Left renal pelvis (tissue), 4 donors: Measurements from ENCODE around the gene MS4A4A. TPM values are rescaled to one million over a fixed set of nuclear protein-coding genes. Genes with fewer than 3 reads are reported as not detected.
"Not testable (repeated sequence)": the region's sequence is repeated elsewhere in the genome, so short reads cannot be mapped to it uniquely, and the experiment has no call there.

Experiments
- DNase-seq, 4 donors: peaks; one replicate each; pipeline ENCODE4 v3.0.0-alpha.2; 2013; ENCODE audit warnings: low read depth in 4 of 4, low spot score in 3 of 4
- polyA plus RNA-seq, 4 donors: library from polyadenylated mRNA; unstranded; fragments of 120-200 nt; gene quantifications; one replicate each; pipeline ENCODE4 v1.2.1, GENCODE V29; 2013; ENCODE audit not compliant: insufficient read length in 4 of 4

The MS4A4A gene
- polyA plus RNA-seq, result 10 to 100 TPM in 2 of 4 donors, 1 to 10 TPM in 2; 5.9 to 15.3 (median 8.3) TPM

DNA sequence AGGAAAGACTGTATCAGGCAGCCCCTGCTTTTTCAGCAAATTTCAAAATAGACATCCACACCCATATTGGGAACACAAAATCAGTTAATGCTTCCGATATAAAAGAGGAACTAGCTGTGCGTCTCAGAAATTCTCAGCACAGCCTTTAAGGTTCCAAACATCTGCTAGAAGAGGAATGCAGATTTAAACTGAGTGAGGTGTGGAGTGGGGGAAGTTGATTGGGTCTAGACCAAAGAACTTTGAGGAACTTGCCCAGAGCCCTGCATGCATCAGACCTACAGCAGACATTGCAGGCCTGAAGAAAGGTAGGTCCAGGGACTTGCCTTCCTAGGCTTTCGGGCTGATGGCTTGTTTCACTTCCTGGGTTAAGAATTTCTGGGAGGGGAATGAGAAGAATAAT is at the start of gene MS4A4A:
MS4A4A (plus strand) TSS at position 255 of the 400 bp plus-strand sequence; CDS start at position 265, 10 bp downstream.
- no peak for DNase-seq

DNA sequence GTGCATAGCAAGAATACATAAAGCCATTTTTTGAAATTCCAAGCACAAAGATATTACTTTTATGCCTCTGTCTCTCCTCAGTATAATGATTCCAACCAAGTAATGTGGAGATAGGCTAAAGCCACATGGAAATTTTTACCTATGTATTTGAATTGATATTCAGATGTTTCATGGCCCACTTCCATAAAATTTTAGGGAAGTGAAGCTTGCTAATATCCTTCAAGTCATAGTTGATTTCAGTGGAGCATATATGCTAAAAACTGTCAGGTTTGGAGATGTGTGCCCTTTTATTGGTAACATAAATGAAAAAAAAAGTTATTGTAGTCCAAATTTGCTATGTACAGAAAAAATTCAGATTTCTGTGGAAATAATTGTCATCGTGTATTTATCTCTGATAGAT is 49.8 kb upstream of the MS4A4A start:
- no peak for DNase-seq

- no peak for DNase-seq
Observed at GRCh38 chr11:60235321-60235720, 45.1 kb upstream of the MS4A4A start.

- no peak for DNase-seq
Observed at GRCh38 chr11:60240662-60241061, 39.8 kb upstream of the MS4A4A start.

DNA sequence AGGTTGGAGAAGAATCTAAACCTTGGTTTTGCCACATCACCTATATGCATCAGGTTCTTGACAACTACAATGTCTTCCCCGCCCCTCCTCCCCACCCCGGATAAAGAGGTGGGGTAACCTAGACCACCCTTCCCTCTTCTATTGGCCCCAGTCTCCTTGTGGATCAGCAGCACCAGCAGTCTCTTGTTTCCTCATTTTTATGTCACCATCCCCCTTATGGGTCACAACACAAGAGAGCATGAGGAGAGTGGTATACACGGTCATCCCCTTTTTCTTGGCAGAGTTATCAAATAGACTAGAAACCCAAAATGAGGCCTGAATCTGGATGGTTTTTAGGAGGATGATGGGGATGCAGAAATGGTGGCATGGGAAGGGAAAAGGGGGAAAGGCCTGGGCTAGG is 38.7 kb upstream of the MS4A4A start:
- no peak for DNase-seq

GRCh38 chr11:60242740-60243239 is 37.7 kb upstream of the MS4A4A start, which contains the start of gene MS4A4E:
MS4A4E (minus strand) TSS chr11:60243137; CDS start chr11:60230055, 13,082 bp downstream.
- DNase-seq, result no peak

- DNase-seq, result peak in 2 of 4 donors; percentile 3 to 24
Observed at GRCh38 chr11:60251485-60252212, 28.8 kb upstream of the MS4A4A start.

GRCh38 chr11:60252213-60253108 is 28.0 kb upstream of the MS4A4A start:
- DNase-seq, result no peak

DNA sequence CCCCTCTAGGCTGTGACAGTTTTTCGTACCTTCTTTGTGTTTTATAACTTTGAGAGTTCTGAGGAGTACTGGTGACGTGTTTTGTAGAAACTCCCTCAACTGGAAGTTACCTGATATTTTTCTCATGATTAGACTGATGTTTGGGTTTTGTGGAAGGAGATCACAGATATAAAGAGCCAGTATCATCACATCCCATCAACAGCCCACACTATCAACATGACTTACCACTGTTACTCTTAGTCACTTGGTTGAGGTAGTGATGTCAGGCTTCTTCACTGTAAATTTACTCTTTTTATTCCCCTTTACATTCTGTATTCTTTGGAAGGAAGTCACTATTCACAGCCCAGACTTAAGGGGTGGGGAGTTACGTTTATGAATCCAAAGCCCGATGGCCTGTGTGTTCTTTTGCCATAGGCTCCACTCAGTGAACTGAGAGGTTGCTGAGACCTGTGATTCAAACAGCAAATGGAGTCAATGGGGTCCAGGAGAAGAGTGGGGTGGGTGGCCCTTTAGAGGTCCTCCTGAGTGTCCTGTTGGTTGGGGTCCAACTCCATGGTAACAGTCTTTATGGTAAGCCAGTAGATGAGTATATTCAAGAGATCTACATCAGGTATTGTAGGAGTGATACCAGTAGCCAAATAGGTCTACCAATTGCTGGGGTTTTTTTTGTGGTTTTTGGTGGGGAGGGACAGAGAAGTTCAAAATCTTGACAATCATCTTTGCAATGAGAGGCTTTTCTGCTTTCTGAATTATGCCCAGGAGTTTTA is 22.3 kb upstream of the MS4A4A start:
- no peak for DNase-seq

GRCh38 chr11:60261014-60261413 is 19.5 kb upstream of the MS4A4A start:
- DNase-seq, result no peak

- no peak for DNase-seq
Observed at GRCh38 chr11:60263402-60263801, 17.1 kb upstream of the MS4A4A start.

GRCh38 chr11:60264644-60265043 is 15.8 kb upstream of the MS4A4A start:
- no peak for DNase-seq

DNA sequence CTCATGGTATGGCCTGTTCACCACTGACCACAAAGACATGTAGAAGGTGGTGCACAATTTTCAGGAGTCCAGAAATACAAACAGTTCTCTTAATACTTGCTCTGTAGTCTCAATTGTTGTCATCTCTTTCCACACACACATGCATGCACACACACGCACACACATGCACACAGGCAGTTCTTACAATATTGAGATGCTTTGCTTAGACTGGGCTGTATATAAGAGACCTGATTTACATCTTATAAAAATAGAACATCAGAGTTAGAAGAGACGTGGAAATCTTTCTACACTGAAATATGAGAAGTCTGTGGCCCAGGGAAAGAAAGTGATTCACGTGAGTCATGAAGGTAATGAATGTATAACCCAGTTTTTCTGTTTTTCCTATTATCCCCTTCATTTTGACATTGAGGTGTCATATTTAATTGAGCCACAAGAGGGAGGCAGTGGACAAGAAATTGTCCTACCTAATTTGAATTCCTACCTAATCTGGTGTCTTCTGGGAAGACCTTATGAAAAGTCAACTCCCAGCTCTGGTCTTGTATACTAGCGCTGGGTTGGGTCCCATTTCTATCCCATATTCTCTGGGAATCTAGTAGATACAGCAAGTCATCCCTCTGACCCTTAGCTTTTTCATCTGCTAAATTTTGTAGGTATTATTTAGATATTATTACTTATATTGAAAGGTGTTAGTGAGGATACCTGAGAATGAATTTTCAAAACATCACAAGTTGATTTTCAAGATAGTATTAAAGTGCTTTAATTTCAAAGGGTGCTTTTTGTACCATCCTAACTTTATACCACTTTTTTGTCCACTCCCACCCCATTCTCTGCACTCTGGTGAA is 14.9 kb upstream of the MS4A4A start:
- DNase-seq, result peak in 1 of 4 donors; percentile 4

DNA sequence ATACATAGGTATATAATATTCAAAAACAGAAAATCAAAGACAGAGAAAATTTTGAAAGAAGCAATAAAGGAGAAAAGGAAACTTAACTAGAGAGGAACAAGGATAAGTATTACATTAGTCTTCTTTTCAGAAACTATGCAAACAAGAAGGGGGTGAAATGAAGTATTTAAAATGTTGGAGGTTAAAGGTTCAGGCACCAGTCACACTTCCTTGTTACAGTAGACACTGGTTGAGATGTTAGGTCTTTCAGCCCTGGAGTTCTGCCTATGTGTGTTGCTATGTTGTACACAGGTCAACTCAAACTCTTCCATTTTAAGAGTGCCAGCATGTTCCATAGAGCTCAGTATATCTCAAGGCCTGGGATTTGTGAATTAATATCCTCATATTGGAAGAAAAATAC is 6.0 kb upstream of the MS4A4A start:
- no peak for DNase-seq

DNA sequence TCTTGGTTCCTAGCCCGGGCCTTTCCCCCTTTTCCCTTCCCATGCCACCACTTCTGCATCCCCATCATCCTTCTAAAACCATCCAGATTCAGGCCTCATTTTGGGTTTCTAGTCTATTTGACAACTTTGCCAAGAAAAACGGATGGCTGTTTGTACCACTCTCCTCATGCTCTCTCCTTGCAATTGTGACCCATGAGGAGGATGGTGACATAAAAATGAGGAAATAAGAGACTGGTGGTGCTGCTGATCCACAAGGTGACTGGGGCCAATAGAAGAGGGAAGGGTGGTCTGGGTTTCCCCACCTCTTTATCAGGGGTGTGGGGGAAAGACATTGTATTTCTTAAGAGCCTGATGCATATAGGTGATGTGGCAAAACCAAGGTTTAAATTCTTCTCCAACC is 1.0 kb downstream of the MS4A4A start:
- DNase-seq, result no peak

- DNase-seq, result no peak
Observed at GRCh38 chr11:60282286-60282685, 1.8 kb downstream of the MS4A4A start.

DNA sequence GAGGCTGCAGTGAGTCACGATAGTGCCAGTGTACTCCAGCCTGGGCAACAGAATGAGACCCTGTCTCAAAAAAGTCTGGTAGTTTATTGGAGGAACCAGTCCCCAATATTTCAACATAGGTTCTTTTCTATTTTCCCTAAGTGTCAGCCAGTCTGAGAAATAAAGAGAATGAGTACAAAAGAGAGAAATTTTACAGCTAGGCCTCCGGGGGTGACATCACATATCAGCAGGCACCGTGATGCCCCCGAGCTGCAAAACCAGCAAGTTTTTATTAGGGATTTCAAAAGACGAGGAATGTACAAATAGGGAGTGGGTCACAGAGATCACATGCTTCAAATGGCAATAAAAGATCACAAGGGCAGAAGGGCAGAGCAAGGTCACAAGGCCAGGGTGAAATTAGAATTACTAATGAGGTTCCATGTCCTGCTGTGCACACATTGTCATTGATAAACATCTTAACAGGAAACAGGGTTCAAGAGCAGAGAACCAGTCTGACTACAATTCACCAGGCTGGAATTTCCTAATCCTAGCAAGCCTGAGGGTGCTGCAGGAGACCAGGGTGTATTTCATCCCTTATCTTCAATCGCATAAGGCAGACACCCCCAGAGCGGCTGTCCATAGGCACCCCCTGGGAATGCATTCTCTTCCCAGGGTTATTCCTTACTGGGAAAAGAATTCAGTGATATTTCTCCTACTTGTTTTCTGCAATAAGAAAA is 5.1 kb downstream of the MS4A4A start:
- not testable (repeated sequence) for DNase-seq

DNA sequence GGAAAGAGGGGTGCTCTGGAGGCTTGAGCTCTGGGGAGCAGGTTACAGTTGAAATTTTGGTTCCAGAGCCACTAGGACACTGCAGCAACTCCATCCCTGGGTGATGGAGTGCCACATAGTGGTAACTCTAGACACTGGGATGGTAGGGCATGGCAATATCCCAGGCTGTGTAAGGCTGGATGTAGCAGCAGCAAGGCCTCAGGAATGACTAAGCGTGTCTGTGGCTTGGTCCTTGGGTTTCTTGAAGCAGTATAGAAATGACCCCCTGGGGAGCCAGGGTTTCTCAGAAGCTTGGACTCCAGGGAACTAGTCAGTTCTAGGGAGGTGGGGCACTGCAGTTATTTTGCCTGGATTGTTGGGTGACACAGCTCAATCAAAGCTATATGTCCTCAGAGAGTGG is 8.1 kb downstream of the MS4A4A start:
- DNase-seq, result no peak

DNA sequence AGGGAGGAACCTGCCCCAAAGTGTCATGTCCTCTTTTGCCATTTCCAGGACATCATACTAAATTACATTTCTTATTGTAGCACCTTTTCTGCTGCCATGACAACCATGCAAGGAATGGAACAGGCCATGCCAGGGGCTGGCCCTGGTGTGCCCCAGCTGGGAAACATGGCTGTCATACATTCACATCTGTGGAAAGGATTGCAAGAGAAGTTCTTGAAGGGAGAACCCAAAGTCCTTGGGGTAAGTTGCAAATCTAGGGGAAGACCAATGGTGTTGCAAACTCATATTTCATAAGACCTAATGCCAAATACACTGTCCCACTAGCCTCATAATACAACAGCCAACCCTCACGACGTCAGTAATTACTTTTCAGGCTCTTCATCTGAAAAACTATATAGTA is 11.7 kb downstream of the MS4A4A start:
- no peak for DNase-seq
